B cell (primary cell): ENCODE data around the gene ALG2. TPM values are rescaled to one million over a fixed set of nuclear protein-coding genes. Genes with fewer than 3 reads are reported as not detected.

Experiments used
- ATAC-seq: fragments of 200-7000 bp; cut with Tn5 transposase; one replicate; pipeline ENCODE4 v1.10.0; 2021; ENCODE audit warnings: low read depth, mild to moderate bottlenecking, moderate number of reproducible peaks, moderate library complexity
- CTCF ChIA-PET: fragments of 350-600 bp; sonication (Branson Sonifier 250); formaldehyde crosslinking; loops from one replicate; lab custom pipeline; 2021; ENCODE audit warnings: antibody characterized with exemption, inconsistent platforms; lab: Charles Lee
- POLR2A ChIA-PET: fragments of 350-600 bp; sonication (Branson Sonifier 250); formaldehyde crosslinking; loops from one replicate; lab custom pipeline; 2021; ENCODE audit warnings: antibody characterized with exemption; lab: Charles Lee
- DNase-seq: peaks from one replicate; pipeline ENCODE4 v3.0.0; 2013
- H2AFZ ChIP-seq: 2 replicates; pipeline ENCODE4 v1.6.1; 2012; ENCODE audit warnings: mild to moderate bottlenecking, low read depth, low read length; ENCODE audit not compliant: insufficient read depth, poor library complexity, severe bottlenecking
- H3K27ac ChIP-seq, 2 donors: 1 replicate in 1 of 2; 2 replicates in 1 of 2; pipeline ENCODE4 v1.5.1; 2012 to 2013; ENCODE audit warnings: low read length in 2 of 2, mild to moderate bottlenecking in 2 of 2, moderate library complexity in 1 of 2
- H3K27me3 ChIP-seq, 4 experiments: fragments of 200-600 bp in 1 of 4; sonication (generic) in 1 of 4; replicated peaks in 1 of 4; 1 replicate in 2 of 4; 2 replicates in 2 of 4; pipeline versions ENCODE4 v1.6.1 to v1.7.0; 2013 to 2016; ENCODE audit warnings: low read length in 3 of 4, mild to moderate bottlenecking in 2 of 4, mixed read lengths in 1 of 4, moderate library complexity in 1 of 4; ENCODE audit not compliant: insufficient read depth in 4 of 4, control insufficient read depth in 3 of 4; ENCODE audit errors: control extremely low read depth in 1 of 4
- H3K36me3 ChIP-seq, 2 experiments: replicated peaks in 1 of 2; 1 replicate in 1 of 2; 2 replicates in 1 of 2; pipeline versions ENCODE4 v1.6.1 to v1.7.1; 2013; ENCODE audit warnings: low read length in 1 of 2; ENCODE audit not compliant: insufficient read depth in 2 of 2, control insufficient read depth in 1 of 2; ENCODE audit errors: control extremely low read depth in 1 of 2, extremely low read depth in 1 of 2
- H3K4me1 ChIP-seq, 2 donors: fragments of 200-600 bp in 1 of 2; sonication (generic) in 1 of 2; 1 replicate in 1 of 2; 2 replicates in 1 of 2; pipeline versions ENCODE4 v1.5.1 to v1.6.1; 2013 to 2017; ENCODE audit warnings: low read length in 2 of 2; ENCODE audit not compliant: control insufficient read depth in 2 of 2, insufficient read depth in 2 of 2
- H3K4me2 ChIP-seq: replicated peaks from 2 replicates; pipeline ENCODE3; 2012; ENCODE audit warnings: mild to moderate bottlenecking, low read depth, low read length; ENCODE audit not compliant: poor library complexity, severe bottlenecking
- H3K4me3 ChIP-seq, 5 experiments: fragments of 200-600 bp in 1 of 5; sonication (generic) in 1 of 5; 1 replicate in 3 of 5; 2 replicates in 2 of 5; pipeline versions ENCODE4 v1.5.1 to v1.7.0; 2011 to 2016; ENCODE audit warnings: low read length in 4 of 5, mild to moderate bottlenecking in 4 of 5, low read depth in 2 of 5, control low read depth in 1 of 5, moderate library complexity in 1 of 5; ENCODE audit not compliant: insufficient read depth in 1 of 5; ENCODE audit errors: control extremely low read depth in 1 of 5, extremely low read depth in 1 of 5
- H3K79me2 ChIP-seq: fragments of 200-600 bp; sonication (generic); one replicate; pipeline ENCODE4 v1.6.0; 2016; ENCODE audit warnings: low read length; ENCODE audit not compliant: control insufficient read depth, insufficient read depth
- H3K9ac ChIP-seq: fragments of 200-600 bp; sonication (generic); 2 replicates; pipeline ENCODE4 v1.6.1; 2017; ENCODE audit warnings: mild to moderate bottlenecking, low read length, moderate library complexity
- H3K9me3 ChIP-seq, 3 donors: one replicate each; pipeline versions ENCODE4 v1.6.1 to v1.7.1; 2013; ENCODE audit warnings: low read length in 2 of 3; ENCODE audit not compliant: control insufficient read depth in 2 of 3, insufficient read depth in 1 of 3; ENCODE audit errors: control extremely low read depth in 1 of 3
- H4K20me1 ChIP-seq: 2 replicates; pipeline ENCODE4 v1.6.0; 2012; ENCODE audit warnings: mild to moderate bottlenecking, low read length; ENCODE audit not compliant: insufficient read depth, control insufficient read depth, poor library complexity, severe bottlenecking
- H3K27ac Mint-ChIP-seq: one replicate; pipeline ENCODE4 v1.8.0; 2021; ENCODE audit warnings: mixed read lengths
- H3K27me3 Mint-ChIP-seq: one replicate; pipeline ENCODE4 v1.8.0; 2021; ENCODE audit warnings: mixed read lengths
- H3K4me1 Mint-ChIP-seq: one replicate; pipeline ENCODE4 v1.8.0; 2021; ENCODE audit warnings: mixed read lengths
- H3K4me3 Mint-ChIP-seq: one replicate; pipeline ENCODE4 v1.8.0; 2021; ENCODE audit warnings: mixed read lengths
- H3K9me3 Mint-ChIP-seq: one replicate; pipeline ENCODE4 v1.8.0; 2022; ENCODE audit warnings: mixed read lengths; ENCODE audit not compliant: insufficient read depth
- CTCF ChIP-seq: fragments of 200-600 bp; IDR thresholded peaks from one replicate; pipeline ENCODE4 v1.8.0; 2022; ENCODE audit warnings: antibody characterized with exemption, mild to moderate bottlenecking
- EZH2 ChIP-seq: IDR thresholded peaks from 2 replicates; pipeline ENCODE4 v1.6.1; 2012; ENCODE audit warnings: borderline replicate concordance, low read depth, mild to moderate bottlenecking, moderate library complexity, low read length; ENCODE audit not compliant: insufficient read depth, poor library complexity, severe bottlenecking
- WGBS: methylation state at CpG from one replicate; pipeline ENCODE4 v1.1.5; 2013; ENCODE audit warnings: missing lambda C conversion rate; ENCODE audit not compliant: insufficient coverage; 5-methylcytosine and 5-hydroxymethylcytosine counted together
- intact Hi-C: fragments of 100-400 bp; cut with micrococcal nuclease; formaldehyde crosslinking; loops from one replicate; pipeline ENCODE4 v1.10.0; 2022
- polyA plus RNA-seq: library from polyadenylated mRNA; depleted of rRNA; stranded (reverse); fragments of >200 nt; gene quantifications from 2 replicates; pipeline ENCODE4 v1.2.3, GENCODE V29; 2012
- total RNA-seq, 2 donors: library from RNA; stranded (reverse); fragments of 120-200 nt in 1 of 2; gene quantifications; 1 replicate in 1 of 2; 2 replicates in 1 of 2; pipeline versions ENCODE4 v1.2.3 to v1.2.4, GENCODE V29; 2013 to 2022

Gene ALG2
- total and polyA plus RNA-seq, 2 donors (not counting 1 experiment from before 2014, with no cell fraction given), result 14.3 to 46.3 TPM

GRCh38 chr9:99167694-99168093, 54.0 kb downstream of the ALG2 start:
- no peak overlapping the region for H3K4me3 ChIP-seq
- POLR2A ChIA-PET, result interaction anchor here (1.0 to 1.6 kb wide), 2 partner anchors 10 to 17 kb away, joined by 3 to 6 read pairs; no protein-coding TSS in a partner anchor
- no peaks in the 10 kb centered on the region for H3K27me3 ChIP-seq
- peak overlapping the region; percentile 46 for H3K4me2 ChIP-seq
- ATAC-seq (peak; percentile 86), DNase-seq (peak; percentile 60)
- H3K4me1 ChIP-seq, result peaks cover 14 to 16% of the 10 kb centered on the region in 2 donors
- H3K27ac ChIP-seq, result no peak overlapping the region
- CTCF ChIA-PET, result interaction anchor here (1.2 to 10.1 kb wide), 7 partner anchors 11 to 843 kb away, joined by 3 to 185 read pairs (median 5); no protein-coding TSS in a partner anchor
- Mint-ChIP-seq H3K9me3 (no peaks in the 10 kb centered on the region), H3K4me1 (peaks cover 45% of the 10 kb centered on the region), H3K4me3 (peak overlapping the region; percentile 30), H3K27me3 (no peaks in the 10 kb centered on the region), H3K27ac (peak overlapping the region; percentile 75)
- 20% methylated on average over 1 of the region's 3 CpGs for WGBS
- H4K20me1 ChIP-seq, result no peaks in the 10 kb centered on the region
- intact Hi-C loops, result loop anchor here (1.0 to 10.0 kb wide), 3 partner anchors 17 to 1267 kb away; partner anchors contain the start of genes ALG2 and SEC61B
- H2AFZ ChIP-seq, result no peak overlapping the region
- no peak overlapping the region for H3K9ac ChIP-seq
- TF ChIP-seq EZH2 (no peak), CTCF (no peak)
- H3K9me3 ChIP-seq, result no peaks in the 10 kb centered on the region
- no peaks in the 10 kb centered on the region for H3K79me2 ChIP-seq
- H3K36me3 ChIP-seq, result no peaks in the 10 kb centered on the region

- no peak overlapping the region for H3K9ac ChIP-seq
- no peak overlapping the region for H3K4me3 ChIP-seq
- ChIA-PET CTCF (interaction anchor here (1.2 to 10.1 kb wide), 6 partner anchors 11 to 844 kb away, joined by 3 to 185 read pairs (median 6); no protein-coding TSS in a partner anchor), POLR2A (interaction anchor here (1.0 to 1.6 kb wide), 2 partner anchors 11 to 17 kb away, joined by 3 to 6 read pairs; no protein-coding TSS in a partner anchor)
- no peak for TF ChIP-seq CTCF
- TF ChIP-seq EZH2, result no peak
- peak overlapping the region; percentile 46 for H3K4me2 ChIP-seq
- H3K4me1 ChIP-seq, result peaks cover 14 to 16% of the 10 kb centered on the region in 2 donors
- peaks cover 48% of the 10 kb centered on the region for H3K4me1 Mint-ChIP-seq
- no peak overlapping the region for H2AFZ ChIP-seq
- 100% methylated on average over 2 of the region's 4 CpGs for WGBS
- H3K27ac Mint-ChIP-seq, result peak overlapping the region; percentile 57
- no peaks in the 10 kb centered on the region for H3K9me3 ChIP-seq
- H4K20me1 ChIP-seq, result no peaks in the 10 kb centered on the region
- no peak for DNase-seq
- H3K27me3 ChIP-seq, result no peaks in the 10 kb centered on the region
- no peaks in the 10 kb centered on the region for H3K36me3 ChIP-seq
- intact Hi-C loops, result loop anchor here (1.0 to 10.0 kb wide), 3 partner anchors 17 to 1268 kb away; partner anchors contain the start of genes ALG2 and SEC61B
- H3K9me3 Mint-ChIP-seq, result no peaks in the 10 kb centered on the region
- no peak for ATAC-seq
- H3K27me3 Mint-ChIP-seq, result no peaks in the 10 kb centered on the region
- H3K79me2 ChIP-seq, result no peaks in the 10 kb centered on the region
- H3K4me3 Mint-ChIP-seq, result peak overlapping the region; percentile 30
- H3K27ac ChIP-seq, result no peak overlapping the region
These were observed 54.6 kb downstream of the ALG2 start for GRCh38 chr9:99167119-99167518.
